ENCODE results near the gene CCDC102B.

Gene CCDC102B

GRCh38 chr18:68797871-68798270 is at the start of gene CCDC102B:
CCDC102B (plus strand) TSS chr18:68798080; CDS start chr18:68836764, 38,684 bp downstream.
- Histone ChIP-seq H3K9ac (ENCODE audit: low read length in 5 of 5) (no peak within 1 kb of the TSS), H3K27ac (ENCODE audit: low read depth, low read length) (no peak within 1 kb of the TSS), H3K4me1 (ENCODE audit: control insufficient read depth in 5 of 5, insufficient read depth in 5 of 5, low read length in 5 of 5) (peaks cover 0 to 6% (median 0%) of the 10 kb centered on the region in 5 donors), H3K4me3 (ENCODE audit: low read depth in 1 of 5, low read length in 5 of 5) (peak within 1 kb of the TSS in 2 of 5 donors; percentile 5 to 34), H3K27me3 (ENCODE audit: control insufficient read depth in 5 of 5, insufficient read depth in 4 of 5, low read length in 5 of 5) (no peaks in the 10 kb centered on the region), H3K36me3 (ENCODE audit: control insufficient read depth in 5 of 5, insufficient read depth in 5 of 5, low read length in 5 of 5) (no peaks in the 10 kb centered on the region), H3K9me3 (ENCODE audit: control insufficient read depth in 5 of 5, low read length in 5 of 5) (no peaks in the 10 kb centered on the region)

- Histone ChIP-seq H3K36me3 (ENCODE audit: control insufficient read depth in 5 of 5, insufficient read depth in 5 of 5, low read length in 5 of 5) (no peaks in the 10 kb centered on the region), H3K9me3 (ENCODE audit: control insufficient read depth in 5 of 5, low read length in 5 of 5) (peaks cover 3 to 7% (median 5%) of the 10 kb centered on the region in 5 donors), H3K27ac (ENCODE audit: low read depth, low read length) (no peak overlapping the region), H3K9ac (ENCODE audit: low read length in 5 of 5) (no peak overlapping the region), H3K27me3 (ENCODE audit: control insufficient read depth in 5 of 5, insufficient read depth in 4 of 5, low read length in 5 of 5) (no peaks in the 10 kb centered on the region), H3K4me1 (ENCODE audit: control insufficient read depth in 5 of 5, insufficient read depth in 5 of 5, low read length in 5 of 5) (no peaks in the 10 kb centered on the region), H3K4me3 (ENCODE audit: low read depth in 1 of 5, low read length in 5 of 5) (no peak overlapping the region)
Measured at GRCh38 chr18:68757126-68757525, 40.8 kb upstream of the CCDC102B start.

- Histone ChIP-seq H3K36me3 (ENCODE audit: control insufficient read depth in 5 of 5, insufficient read depth in 5 of 5, low read length in 5 of 5) (no peaks in the 10 kb centered on the region), H3K9ac (ENCODE audit: low read length in 5 of 5) (no peak overlapping the region), H3K4me1 (ENCODE audit: control insufficient read depth in 5 of 5, insufficient read depth in 5 of 5, low read length in 5 of 5) (no peaks in the 10 kb centered on the region), H3K27ac (ENCODE audit: low read depth, low read length) (no peak overlapping the region), H3K9me3 (ENCODE audit: control insufficient read depth in 5 of 5, low read length in 5 of 5) (peaks cover 3 to 7% (median 5%) of the 10 kb centered on the region in 5 donors), H3K27me3 (ENCODE audit: control insufficient read depth in 5 of 5, insufficient read depth in 4 of 5, low read length in 5 of 5) (no peaks in the 10 kb centered on the region), H3K4me3 (ENCODE audit: low read depth in 1 of 5, low read length in 5 of 5) (no peak overlapping the region)
Measured at GRCh38 chr18:68759308-68759707, 38.6 kb upstream of the CCDC102B start.

GRCh38 chr18:68763083-68763482 is 34.8 kb upstream of the CCDC102B start:
- Histone ChIP-seq H3K27ac (ENCODE audit: low read depth, low read length) (no peak overlapping the region), H3K4me3 (ENCODE audit: low read depth in 1 of 5, low read length in 5 of 5) (no peak overlapping the region), H3K4me1 (ENCODE audit: control insufficient read depth in 5 of 5, insufficient read depth in 5 of 5, low read length in 5 of 5) (no peaks in the 10 kb centered on the region)

GRCh38 chr18:68764016-68764415 is 33.9 kb upstream of the CCDC102B start:
- Histone ChIP-seq H3K27me3 (ENCODE audit: control insufficient read depth in 5 of 5, insufficient read depth in 4 of 5, low read length in 5 of 5) (no peaks in the 10 kb centered on the region), H3K27ac (ENCODE audit: low read depth, low read length) (no peak overlapping the region), H3K36me3 (ENCODE audit: control insufficient read depth in 5 of 5, insufficient read depth in 5 of 5, low read length in 5 of 5) (no peaks in the 10 kb centered on the region), H3K9me3 (ENCODE audit: control insufficient read depth in 5 of 5, low read length in 5 of 5) (peaks cover 3 to 7% (median 5%) of the 10 kb centered on the region in 5 donors), H3K9ac (ENCODE audit: low read length in 5 of 5) (no peak overlapping the region), H3K4me3 (ENCODE audit: low read depth in 1 of 5, low read length in 5 of 5) (no peak overlapping the region), H3K4me1 (ENCODE audit: control insufficient read depth in 5 of 5, insufficient read depth in 5 of 5, low read length in 5 of 5) (no peaks in the 10 kb centered on the region)

More at GRCh38 chr18:68763083-68763482, 34.8 kb upstream of the CCDC102B start:
- H3K36me3 ChIP-seq (ENCODE audit: control insufficient read depth in 5 of 5, insufficient read depth in 5 of 5, low read length in 5 of 5) = no peaks in the 10 kb centered on the region
- peaks cover 3 to 7% (median 5%) of the 10 kb centered on the region in 5 donors for H3K9me3 ChIP-seq (ENCODE audit: control insufficient read depth in 5 of 5, low read length in 5 of 5)
- no peak overlapping the region for H3K9ac ChIP-seq (ENCODE audit: low read length in 5 of 5)
- H3K27me3 ChIP-seq (ENCODE audit: control insufficient read depth in 5 of 5, insufficient read depth in 4 of 5, low read length in 5 of 5) = no peaks in the 10 kb centered on the region

GRCh38 chr18:68766433-68766832 is 31.4 kb upstream of the CCDC102B start:
- no peak overlapping the region for H3K9ac ChIP-seq (ENCODE audit: low read length in 5 of 5)
- no peaks in the 10 kb centered on the region for H3K27me3 ChIP-seq (ENCODE audit: control insufficient read depth in 5 of 5, insufficient read depth in 4 of 5, low read length in 5 of 5)
- no peak overlapping the region for H3K4me3 ChIP-seq (ENCODE audit: low read depth in 1 of 5, low read length in 5 of 5)
- H3K27ac ChIP-seq (ENCODE audit: low read depth, low read length) = no peak overlapping the region
- H3K4me1 ChIP-seq (ENCODE audit: control insufficient read depth in 5 of 5, insufficient read depth in 5 of 5, low read length in 5 of 5) = peaks cover 0 to 7% (median 0%) of the 10 kb centered on the region in 5 donors
- H3K9me3 ChIP-seq (ENCODE audit: control insufficient read depth in 5 of 5, low read length in 5 of 5) = no peaks in the 10 kb centered on the region
- H3K36me3 ChIP-seq (ENCODE audit: control insufficient read depth in 5 of 5, insufficient read depth in 5 of 5, low read length in 5 of 5) = no peaks in the 10 kb centered on the region

- H3K9ac ChIP-seq (ENCODE audit: low read length in 5 of 5) = no peak overlapping the region
- H3K36me3 ChIP-seq (ENCODE audit: control insufficient read depth in 5 of 5, insufficient read depth in 5 of 5, low read length in 5 of 5) = no peaks in the 10 kb centered on the region
- H3K27me3 ChIP-seq (ENCODE audit: control insufficient read depth in 5 of 5, insufficient read depth in 4 of 5, low read length in 5 of 5) = no peaks in the 10 kb centered on the region
- H3K4me3 ChIP-seq (ENCODE audit: low read depth in 1 of 5, low read length in 5 of 5) = no peak overlapping the region
- H3K27ac ChIP-seq (ENCODE audit: low read depth, low read length) = no peak overlapping the region
- H3K9me3 ChIP-seq (ENCODE audit: control insufficient read depth in 5 of 5, low read length in 5 of 5) = no peaks in the 10 kb centered on the region
- H3K4me1 ChIP-seq (ENCODE audit: control insufficient read depth in 5 of 5, insufficient read depth in 5 of 5, low read length in 5 of 5) = peaks cover 0 to 12% (median 0%) of the 10 kb centered on the region in 5 donors
Measured at GRCh38 chr18:68769461-68769860, 28.4 kb upstream of the CCDC102B start.

- Histone ChIP-seq H3K4me1 (ENCODE audit: control insufficient read depth in 5 of 5, insufficient read depth in 5 of 5, low read length in 5 of 5) (peaks cover 0 to 12% (median 0%) of the 10 kb centered on the region in 5 donors), H3K4me3 (ENCODE audit: low read depth in 1 of 5, low read length in 5 of 5) (no peak overlapping the region), H3K27me3 (ENCODE audit: control insufficient read depth in 5 of 5, insufficient read depth in 4 of 5, low read length in 5 of 5) (no peaks in the 10 kb centered on the region), H3K9ac (ENCODE audit: low read length in 5 of 5) (no peak overlapping the region), H3K9me3 (ENCODE audit: control insufficient read depth in 5 of 5, low read length in 5 of 5) (no peaks in the 10 kb centered on the region), H3K27ac (ENCODE audit: low read depth, low read length) (no peak overlapping the region), H3K36me3 (ENCODE audit: control insufficient read depth in 5 of 5, insufficient read depth in 5 of 5, low read length in 5 of 5) (no peaks in the 10 kb centered on the region)
Measured at GRCh38 chr18:68772268-68772667, 25.6 kb upstream of the CCDC102B start.

GRCh38 chr18:68778280-68778886 is 19.5 kb upstream of the CCDC102B start:
- Histone ChIP-seq H3K9me3 (ENCODE audit: control insufficient read depth in 5 of 5, low read length in 5 of 5) (no peaks in the 10 kb centered on the region), H3K4me3 (ENCODE audit: low read depth in 1 of 5, low read length in 5 of 5) (no peak overlapping the region), H3K27me3 (ENCODE audit: control insufficient read depth in 5 of 5, insufficient read depth in 4 of 5, low read length in 5 of 5) (no peaks in the 10 kb centered on the region), H3K4me1 (ENCODE audit: control insufficient read depth in 5 of 5, insufficient read depth in 5 of 5, low read length in 5 of 5) (peaks cover 0 to 7% (median 0%) of the 10 kb centered on the region in 5 donors), H3K36me3 (ENCODE audit: control insufficient read depth in 5 of 5, insufficient read depth in 5 of 5, low read length in 5 of 5) (no peaks in the 10 kb centered on the region), H3K9ac (ENCODE audit: low read length in 5 of 5) (no peak overlapping the region), H3K27ac (ENCODE audit: low read depth, low read length) (no peak overlapping the region)

GRCh38 chr18:68779169-68779568 is 18.7 kb upstream of the CCDC102B start:
- Histone ChIP-seq H3K9me3 (ENCODE audit: control insufficient read depth in 5 of 5, low read length in 5 of 5) (no peaks in the 10 kb centered on the region), H3K27me3 (ENCODE audit: control insufficient read depth in 5 of 5, insufficient read depth in 4 of 5, low read length in 5 of 5) (no peaks in the 10 kb centered on the region), H3K27ac (ENCODE audit: low read depth, low read length) (no peak overlapping the region), H3K36me3 (ENCODE audit: control insufficient read depth in 5 of 5, insufficient read depth in 5 of 5, low read length in 5 of 5) (no peaks in the 10 kb centered on the region), H3K4me3 (ENCODE audit: low read depth in 1 of 5, low read length in 5 of 5) (no peak overlapping the region), H3K4me1 (ENCODE audit: control insufficient read depth in 5 of 5, insufficient read depth in 5 of 5, low read length in 5 of 5) (peaks cover 0 to 7% (median 0%) of the 10 kb centered on the region in 5 donors), H3K9ac (ENCODE audit: low read length in 5 of 5) (no peak overlapping the region)
